A549 (cell line): ENCODE data around the gene MAPKAPK2. TPM values are rescaled to one million over a fixed set of nuclear protein-coding genes. Genes with fewer than 3 reads are reported as not detected.

Source experiments
- ATAC-seq, 2 experiments: fragments of 200-7000 bp in 1 of 2; fragments of >200 bp in 1 of 2; cut with Nextera tagmentation in 1 of 2; cut with Tn5 transposase in 1 of 2; 3 replicates each; pipeline versions ENCODE4 v1.8.0 to v1.9.1; 2018 to 2020; ENCODE audit warnings: mild to moderate bottlenecking in 1 of 2, moderate library complexity in 1 of 2
- CTCF ChIA-PET: fragments of 300-600 bp; sonication (Branson Sonifier 250); formaldehyde crosslinking; extraction: SDS; loops from one replicate; lab custom pipeline; 2021; ENCODE audit warnings: antibody characterized with exemption, inconsistent platforms; lab: Yijun Ruan, JAX
- POLR2A ChIA-PET: fragments of 350-600 bp; formaldehyde crosslinking; extraction: SDS; loops from one replicate; lab custom pipeline; 2021; ENCODE audit warnings: antibody characterized with exemption, inconsistent platforms; lab: Yijun Ruan, JAX
- DNase-seq, 2 experiments: peaks; one replicate each; pipeline versions ENCODE4 v3.0.0 to v3.0.0-alpha.2; 2011 to 2016; ENCODE audit warnings: low read depth in 1 of 2, low spot score in 1 of 2
- FAIRE-seq: peaks from 2 replicates; lab custom pipeline; 2011; peaks lifted over from hg19 to GRCh38; lab: Jason Lieb, UNC
- H3K27ac ChIP-seq, 2 experiments: fragments of >200 bp; sonication (Bioruptor Twin); formaldehyde crosslinking; 3 replicates each; pipeline ENCODE4 v1.5.1; 2016 to 2017
- H3K4me1 ChIP-seq: fragments of >200 bp; sonication (Bioruptor Twin); formaldehyde crosslinking; 3 replicates; pipeline ENCODE4 v1.6.1; 2016
- H3K4me2 ChIP-seq: fragments of >200 bp; sonication (Bioruptor Twin); formaldehyde crosslinking; 3 replicates; pipeline ENCODE4 v1.6.1; 2016
- H3K4me3 ChIP-seq: fragments of >200 bp; sonication (Bioruptor Twin); formaldehyde crosslinking; 3 replicates; pipeline ENCODE4 v1.5.1; 2016
- H3K9me3 ChIP-seq: fragments of >200 bp; sonication (Bioruptor Twin); formaldehyde crosslinking; 3 replicates; pipeline ENCODE4 v1.6.1; 2016
- ATOH8 ChIP-seq: fragments of 250-450 bp; sonication (Bioruptor Pico); IDR thresholded peaks from 2 replicates; pipeline ENCODE4 v1.5.0; 2020; ENCODE audit warnings: low read depth, mild to moderate bottlenecking, moderate library complexity
- BCL3 ChIP-seq: fragments of >200 bp; sonication (Bioruptor Twin); formaldehyde crosslinking; IDR thresholded peaks from 3 replicates; pipeline ENCODE4 v1.6.1; 2016
- BHLHE40 ChIP-seq: IDR thresholded peaks from 2 replicates; pipeline ENCODE4 v1.6.1; 2012; ENCODE audit warnings: low read depth, low read length, inconsistent platforms
- CEBPB ChIP-seq, 2 experiments: fragments of >200 bp in 1 of 2; sonication (Bioruptor Twin) in 1 of 2; formaldehyde crosslinking in 1 of 2; IDR thresholded peaks; 2 replicates each; pipeline ENCODE4 v1.6.1; 2012 to 2016
- EP300 ChIP-seq, 2 experiments: fragments of >200 bp; sonication (Bioruptor Twin); formaldehyde crosslinking; IDR thresholded peaks; 2 replicates in 1 of 2; 3 replicates in 1 of 2; pipeline ENCODE4 v1.6.1; 2016 to 2017
- ESRRA ChIP-seq: fragments of 150-350 bp; IDR thresholded peaks from 2 replicates; pipeline ENCODE4 v1.6.1; 2014; ENCODE audit warnings: mild to moderate bottlenecking, low read length, borderline replicate concordance
- FOSB ChIP-seq: fragments of 250-450 bp; sonication (Bioruptor Pico); IDR thresholded peaks from 2 replicates; pipeline ENCODE4 v1.5.0; 2020; ENCODE audit warnings: mild to moderate bottlenecking, moderate library complexity
- FOSL2 ChIP-seq, 2 experiments: fragments of 450-650 bp in 1 of 2; fragments of >200 bp in 1 of 2; sonication (Bioruptor Twin) in 1 of 2; formaldehyde crosslinking; IDR thresholded peaks; 2 replicates each; pipeline versions ENCODE4 v1.5.0 to v1.6.1; 2016 to 2020; ENCODE audit warnings: mild to moderate bottlenecking in 1 of 2, moderate library complexity in 1 of 2
- FOXS1 ChIP-seq: fragments of 250-450 bp; sonication (Bioruptor Pico); IDR thresholded peaks from 2 replicates; pipeline ENCODE4 v1.5.0; 2020; ENCODE audit warnings: mild to moderate bottlenecking, moderate library complexity
- GATA3 ChIP-seq: IDR thresholded peaks from 2 replicates; pipeline ENCODE4 v1.6.1; 2012; ENCODE audit warnings: borderline replicate concordance
- HOXA7 ChIP-seq: fragments of 250-450 bp; sonication (Bioruptor Pico); IDR thresholded peaks from 2 replicates; pipeline ENCODE4 v1.5.0; 2020; ENCODE audit warnings: mild to moderate bottlenecking, moderate library complexity
- HOXB5 ChIP-seq: fragments of 250-450 bp; sonication (Bioruptor Pico); IDR thresholded peaks from 2 replicates; pipeline ENCODE4 v1.5.0; 2020; ENCODE audit warnings: mild to moderate bottlenecking, moderate library complexity
- JUN ChIP-seq, 2 experiments: fragments of >200 bp; sonication (Bioruptor Twin); formaldehyde crosslinking; IDR thresholded peaks; 2 replicates in 1 of 2; 3 replicates in 1 of 2; pipeline ENCODE4 v1.6.1; 2016 to 2017
- JUNB ChIP-seq: fragments of >200 bp; sonication (Bioruptor Twin); formaldehyde crosslinking; IDR thresholded peaks from 2 replicates; pipeline ENCODE4 v1.6.1; 2016
- KDM5A ChIP-seq: fragments of 200-600 bp; sonication (generic); IDR thresholded peaks from 2 replicates; pipeline ENCODE4 v1.6.1; 2016; ENCODE audit warnings: antibody characterized with exemption, mild to moderate bottlenecking
- MAX ChIP-seq: IDR thresholded peaks from 2 replicates; pipeline ENCODE4 v1.6.1; 2012
- MYC ChIP-seq: IDR thresholded peaks from 2 replicates; pipeline ENCODE4 v1.6.1; 2012; ENCODE audit warnings: mild to moderate bottlenecking, inconsistent platforms, low read length, improper control_type of control experiment, borderline replicate concordance
- POLR2A ChIP-seq: IDR thresholded peaks from 2 replicates; pipeline ENCODE4 v1.6.1; 2012; ENCODE audit warnings: mild to moderate bottlenecking, low read length
- RAD21 ChIP-seq, 2 experiments: fragments of >200 bp in 1 of 2; sonication (Bioruptor Twin) in 1 of 2; formaldehyde crosslinking in 1 of 2; IDR thresholded peaks in 1 of 2; conservative IDR thresholded peaks in 1 of 2; 2 replicates in 1 of 2; 3 replicates in 1 of 2; pipeline ENCODE4 v1.6.1; 2012 to 2018; ENCODE audit warnings: inconsistent platforms in 1 of 2
- RARB ChIP-seq: fragments of 250-450 bp; sonication (Bioruptor Pico); IDR thresholded peaks from 2 replicates; pipeline ENCODE4 v1.8.0; 2021; ENCODE audit warnings: mild to moderate bottlenecking, moderate library complexity
- RFX5 ChIP-seq: fragments of 450-650 bp; IDR thresholded peaks from 2 replicates; pipeline ENCODE4 v1.7.1; 2014; ENCODE audit warnings: antibody characterized with exemption, mild to moderate bottlenecking, moderate library complexity
- RNF2 ChIP-seq: fragments of 200-600 bp; sonication (generic); IDR thresholded peaks from 2 replicates; pipeline ENCODE4 v1.6.1; 2016; ENCODE audit warnings: low read depth, mild to moderate bottlenecking, antibody characterized with exemption, moderate library complexity, borderline replicate concordance
- SMC3 ChIP-seq: fragments of >200 bp; sonication (Bioruptor Twin); formaldehyde crosslinking; IDR thresholded peaks from 3 replicates; pipeline ENCODE4 v1.6.1; 2018; ENCODE audit warnings: inconsistent platforms
- TFCP2L1 ChIP-seq: fragments of 250-450 bp; sonication (Bioruptor Pico); IDR thresholded peaks from 2 replicates; pipeline ENCODE4 v1.5.0; 2021; ENCODE audit warnings: mild to moderate bottlenecking
- TP53 ChIP-seq: fragments of 250-450 bp; sonication (Bioruptor Pico); IDR thresholded peaks from 2 replicates; pipeline ENCODE4 v1.5.0; 2021; ENCODE audit warnings: mild to moderate bottlenecking, moderate library complexity
- ZSCAN20 ChIP-seq: fragments of 250-450 bp; sonication (Bioruptor Pico); IDR thresholded peaks from 2 replicates; pipeline ENCODE4 v1.8.0; 2022; ENCODE audit warnings: mild to moderate bottlenecking, moderate library complexity
- WGBS: methylation state at CpG from one replicate; pipeline ENCODE4 v1.1.6; 2017; ENCODE audit errors: missing lambda C conversion rate; 5-methylcytosine and 5-hydroxymethylcytosine counted together
- polyA plus RNA-seq, 4 experiments: library from polyadenylated mRNA; depleted of rRNA in 3 of 4; stranded (reverse); fragments of >200 nt; fragmentation: RNase III in 1 of 4; extraction: RNeasy Plus Mini Kit Qiagen cat#74134 plus additional on column Dnase treatment in 1 of 4; gene quantifications; 2 replicates in 3 of 4; 3 replicates in 1 of 4; pipeline ENCODE4 v1.2.3, GENCODE V29; 2011 to 2017
- TF ChIP-seq, protein P1 (sequence below): IDR thresholded peaks from 2 replicates; pipeline ENCODE4 v1.6.1; 2012
- TF ChIP-seq, protein P2 (sequence below): fragments of >200 bp; sonication (Bioruptor Twin); formaldehyde crosslinking; IDR thresholded peaks from 2 replicates; pipeline ENCODE4 v1.6.1; 2016
- TF ChIP-seq, protein P3 (sequence below): fragments of 450-650 bp; IDR thresholded peaks from 2 replicates; pipeline ENCODE4 v1.6.1; 2014; ENCODE audit warnings: antibody characterized with exemption

Gene MAPKAPK2
- polyA plus RNA-seq, 2 of the 4 experiments (the other 2 are of a cell fraction), result 37.2 to 43.0 TPM

DNA sequence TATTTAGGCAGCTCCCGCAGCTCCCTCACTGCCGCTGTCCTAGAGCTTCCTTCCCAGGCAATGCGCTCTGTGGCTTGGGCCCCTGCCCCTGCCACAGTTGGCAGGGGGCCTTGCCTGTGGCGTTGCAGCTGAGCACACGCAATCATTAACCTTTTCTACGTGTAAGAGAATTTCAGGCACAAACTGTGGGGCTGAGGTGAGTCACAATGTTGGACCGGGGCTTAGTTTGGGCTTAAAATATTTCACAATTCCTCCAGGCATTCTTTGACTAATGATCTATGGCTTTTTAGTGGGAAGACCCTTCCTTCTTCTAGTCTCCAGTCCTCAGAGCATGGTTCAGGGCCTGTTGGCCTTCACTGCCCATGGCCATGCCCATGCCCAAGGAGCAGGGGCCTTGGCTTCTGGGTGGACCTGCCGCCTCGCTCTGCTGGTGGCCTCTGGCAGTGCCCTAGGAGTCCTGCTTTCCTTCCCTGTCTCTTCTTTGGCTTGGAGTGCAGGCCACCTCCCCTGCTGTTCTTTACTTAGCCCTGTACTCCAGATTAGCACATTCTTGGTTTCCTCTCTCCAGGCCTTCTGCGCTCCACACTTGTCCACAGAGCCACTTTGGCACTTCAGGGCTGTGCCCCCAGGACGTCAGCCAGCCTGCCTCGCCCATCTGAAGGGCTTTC, 39.2 kb downstream of the MAPKAPK2 start:
- peaks cover 72% of the 10 kb centered on the region for H3K4me1 ChIP-seq
- CTCF ChIA-PET, result interaction anchor here (1.0 to 10.6 kb wide), 10 partner anchors 11 to 283 kb away, joined by 3 to 116 read pairs (median 6); no protein-coding TSS in a partner anchor
- 19% methylated on average over 12 of the region's 12 CpGs for WGBS
- DNase-seq (peak; percentile 78 to 79), FAIRE-seq (no peak), ATAC-seq (peak; percentile 80 to 86)
- H3K27ac ChIP-seq, result peak overlapping the region; percentile 90 to 92
- TF ChIP-seq KDM5A, result no peak
- peak; percentile 90 to 91 for TF ChIP-seq CEBPB (IDR thresholded peaks at IDR 0.05)
- no peak for TF ChIP-seq RNF2
- TF ChIP-seq, protein P1, sequence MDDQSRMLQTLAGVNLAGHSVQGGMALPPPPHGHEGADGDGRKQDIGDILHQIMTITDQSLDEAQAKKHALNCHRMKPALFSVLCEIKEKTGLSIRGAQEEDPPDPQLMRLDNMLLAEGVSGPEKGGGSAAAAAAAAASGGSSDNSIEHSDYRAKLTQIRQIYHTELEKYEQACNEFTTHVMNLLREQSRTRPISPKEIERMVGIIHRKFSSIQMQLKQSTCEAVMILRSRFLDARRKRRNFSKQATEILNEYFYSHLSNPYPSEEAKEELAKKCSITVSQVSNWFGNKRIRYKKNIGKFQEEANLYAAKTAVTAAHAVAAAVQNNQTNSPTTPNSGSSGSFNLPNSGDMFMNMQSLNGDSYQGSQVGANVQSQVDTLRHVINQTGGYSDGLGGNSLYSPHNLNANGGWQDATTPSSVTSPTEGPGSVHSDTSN, result 0 out of 2 replicates have a peak, but pooled peaks have one; percentile 33
- TF ChIP-seq MAX, result peak; percentile 53
- no peak for TF ChIP-seq RFX5
- TF ChIP-seq EP300 (IDR thresholded peaks at IDR 0.05), result peak; percentile 48 to 68; a peak in 2 of 5 replicates
- TF ChIP-seq, protein P2, sequence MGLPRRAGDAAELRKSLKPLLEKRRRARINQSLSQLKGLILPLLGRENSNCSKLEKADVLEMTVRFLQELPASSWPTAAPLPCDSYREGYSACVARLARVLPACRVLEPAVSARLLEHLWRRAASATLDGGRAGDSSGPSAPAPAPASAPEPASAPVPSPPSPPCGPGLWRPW, result no peak
- TF ChIP-seq, protein P3, sequence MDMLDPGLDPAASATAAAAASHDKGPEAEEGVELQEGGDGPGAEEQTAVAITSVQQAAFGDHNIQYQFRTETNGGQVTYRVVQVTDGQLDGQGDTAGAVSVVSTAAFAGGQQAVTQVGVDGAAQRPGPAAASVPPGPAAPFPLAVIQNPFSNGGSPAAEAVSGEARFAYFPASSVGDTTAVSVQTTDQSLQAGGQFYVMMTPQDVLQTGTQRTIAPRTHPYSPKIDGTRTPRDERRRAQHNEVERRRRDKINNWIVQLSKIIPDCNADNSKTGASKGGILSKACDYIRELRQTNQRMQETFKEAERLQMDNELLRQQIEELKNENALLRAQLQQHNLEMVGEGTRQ, result no peak
- TF ChIP-seq ATOH8 (CRISPR knock-in tag), result no peak
- TF ChIP-seq ESRRA, result no peak
- no peak for TF ChIP-seq TFCP2L1 (CRISPR knock-in tag)
- peak in 1 of 2 experiments; percentile 35; a peak in 3 of 5 replicates for TF ChIP-seq RAD21 (conservative IDR thresholded peaks at IDR 0.05 in 1 of 2, IDR thresholded peaks at IDR 0.05 in 1 of 2)
- peak; percentile 72; the same call in 2 of the 3 replicates for TF ChIP-seq BCL3
- no peak for TF ChIP-seq HOXA7 (CRISPR knock-in tag)
- TF ChIP-seq POLR2A, result 0 out of 2 replicates have a peak, but pooled peaks have one; percentile 25
- peak; percentile 64; the same call in 1 of the 2 replicates for TF ChIP-seq HOXB5 (CRISPR knock-in tag)
- no peak for TF ChIP-seq RARB
- no peak for TF ChIP-seq FOSB (CRISPR knock-in tag)
- TF ChIP-seq JUNB, result peak; percentile 82
- TF ChIP-seq JUN (IDR thresholded peaks at IDR 0.05), result peak; percentile 71; a peak in 4 of 5 replicates
- peak; percentile 70 for TF ChIP-seq FOSL2 (IDR thresholded peaks at IDR 0.05)
- TF ChIP-seq FOSL2 (CRISPR knock-in tag; IDR thresholded peaks at IDR 0.05), result peak; percentile 83
- no peak for TF ChIP-seq BHLHE40
- peak; percentile 30; the same call in 2 of the 3 replicates for TF ChIP-seq SMC3
- TF ChIP-seq ZSCAN20 (CRISPR knock-in tag), result no peak
- no peak for TF ChIP-seq FOXS1
- peak; percentile 43; the same call in 1 of the 2 replicates for TF ChIP-seq GATA3
- 0 out of 2 replicates have a peak, but pooled peaks have one; percentile 16 for TF ChIP-seq MYC
- no peak for TF ChIP-seq TP53
- no peaks in the 10 kb centered on the region for H3K9me3 ChIP-seq
- POLR2A ChIA-PET, result no interaction called here
- peak overlapping the region; percentile 26; the same call in 1 of the 3 replicates for H3K4me3 ChIP-seq
- peak overlapping the region; percentile 88 for H3K4me2 ChIP-seq
